ENCODE measurements around the gene NUP188. TPM values are rescaled to one million over a fixed set of nuclear protein-coding genes. Genes with fewer than 3 reads are reported as not detected.
A peak's percentile ranks its signal among the peaks of the same experiment; 100 is the strongest.

NUP188 gene
- total RNA-seq, 1 donor = 59.2 TPM

- TF ChIP-seq CTCF (IDR thresholded peaks at IDR 0.05; ENCODE audit: insufficient read depth, low read depth, low read length) = no peak
- H3K4me3 ChIP-seq (ENCODE audit: low read depth, low read length) = no peak overlapping the region
- DNase-seq (ENCODE audit: low read depth) = no peak
Measured at GRCh38 chr9:129014124-129014523, 66.6 kb downstream of the NUP188 start.

DNA sequence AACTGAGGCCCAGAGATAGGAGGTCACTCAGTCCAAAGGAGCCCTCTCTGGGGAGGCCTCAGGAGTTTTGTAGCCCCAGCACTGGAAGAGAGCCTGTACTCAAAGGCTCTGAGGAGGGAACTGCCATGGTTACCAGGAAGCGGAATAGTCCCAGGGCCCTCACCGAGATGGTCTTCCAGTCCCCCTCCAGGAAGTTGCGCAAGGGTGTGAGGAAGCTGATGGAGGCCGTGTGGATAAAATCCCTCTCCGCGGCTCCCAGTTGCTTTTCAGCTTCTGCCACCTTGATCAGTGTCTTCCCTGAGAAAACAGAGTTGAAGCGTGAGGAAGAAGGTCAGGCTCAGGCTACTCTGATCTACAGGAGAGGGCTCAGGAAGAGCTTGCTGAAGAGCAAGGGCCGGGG is 67.1 kb downstream of the NUP188 start:
- TF ChIP-seq CTCF (IDR thresholded peaks at IDR 0.05; ENCODE audit: insufficient read depth, low read depth, low read length) = no peak
- H3K4me3 ChIP-seq (ENCODE audit: low read depth, low read length) = no peak overlapping the region
- DNase-seq (ENCODE audit: low read depth) = no peak

- H3K4me3 ChIP-seq (ENCODE audit: low read depth, low read length) = no peak overlapping the region
- no peak for DNase-seq (ENCODE audit: low read depth)
- no peak for TF ChIP-seq CTCF (IDR thresholded peaks at IDR 0.05; ENCODE audit: insufficient read depth, low read depth, low read length)
Measured at GRCh38 chr9:129021091-129021490, 73.6 kb downstream of the NUP188 start.

GRCh38 chr9:129022037-129022436 is 74.5 kb downstream of the NUP188 start:
- H3K4me3 ChIP-seq (ENCODE audit: low read depth, low read length) = no peak overlapping the region
- no peak for DNase-seq (ENCODE audit: low read depth)

GRCh38 chr9:129023036-129023907 is 75.8 kb downstream of the NUP188 start:
- no peak for TF ChIP-seq CTCF (IDR thresholded peaks at IDR 0.05; ENCODE audit: insufficient read depth, low read depth, low read length)
- peak; percentile 82 for DNase-seq (ENCODE audit: low read depth)
- H3K4me3 ChIP-seq (ENCODE audit: low read depth, low read length) = no peak overlapping the region

More at GRCh38 chr9:129022037-129022436, 74.5 kb downstream of the NUP188 start:
- no peak for TF ChIP-seq CTCF (IDR thresholded peaks at IDR 0.05; ENCODE audit: insufficient read depth, low read depth, low read length)

- TF ChIP-seq CTCF (IDR thresholded peaks at IDR 0.05; ENCODE audit: insufficient read depth, low read depth, low read length) = no peak
- H3K4me3 ChIP-seq (ENCODE audit: low read depth, low read length) = no peak overlapping the region
- DNase-seq (ENCODE audit: low read depth) = no peak
Measured at GRCh38 chr9:129023908-129024233, 76.4 kb downstream of the NUP188 start.
